ENCODE data around the gene PLET1.

Gene PLET1

DNA sequence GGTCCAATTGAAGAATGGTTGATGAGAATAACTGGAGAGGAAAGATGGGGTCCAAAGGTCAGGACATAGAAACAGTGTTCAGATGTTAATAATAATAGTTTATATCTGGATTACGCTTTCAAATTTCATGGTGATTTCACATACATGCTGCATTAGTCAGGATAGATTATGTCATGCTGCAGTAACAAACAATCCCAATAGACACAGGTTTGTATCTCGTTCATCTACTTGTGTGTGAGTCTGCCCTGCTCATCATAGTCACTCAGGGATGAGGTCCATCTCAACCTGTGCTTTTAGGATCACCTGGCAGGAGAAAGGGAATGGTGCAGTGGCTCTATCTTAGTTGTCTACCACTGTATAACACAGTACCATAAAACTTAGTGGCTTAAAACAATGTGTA is 48.0 kb upstream of the PLET1 start:
- Histone ChIP-seq H3K9me3 (ENCODE audit: control insufficient read depth, insufficient read depth, low read depth, low read length) (no peaks in the 10 kb centered on the region), H3K4me1 (ENCODE audit: control insufficient read depth, insufficient read depth, low read length) (no peaks in the 10 kb centered on the region), H3K36me3 (ENCODE audit: control insufficient read depth in 2 of 2, insufficient read depth in 1 of 2, low read length in 2 of 2) (no peaks in the 10 kb centered on the region), H3K4me3 (ENCODE audit: low read depth, low read length) (no peak overlapping the region), H3K27ac (ENCODE audit: extremely low read depth, low read depth, low read length) (no peak overlapping the region)
- POLR2A ChIA-PET, result no interaction called here
- CTCF ChIA-PET, result no interaction called here
- no peak for TF ChIP-seq ZNF544 (tag by site-specific recombination; IDR thresholded peaks at IDR 0.05)

DNA sequence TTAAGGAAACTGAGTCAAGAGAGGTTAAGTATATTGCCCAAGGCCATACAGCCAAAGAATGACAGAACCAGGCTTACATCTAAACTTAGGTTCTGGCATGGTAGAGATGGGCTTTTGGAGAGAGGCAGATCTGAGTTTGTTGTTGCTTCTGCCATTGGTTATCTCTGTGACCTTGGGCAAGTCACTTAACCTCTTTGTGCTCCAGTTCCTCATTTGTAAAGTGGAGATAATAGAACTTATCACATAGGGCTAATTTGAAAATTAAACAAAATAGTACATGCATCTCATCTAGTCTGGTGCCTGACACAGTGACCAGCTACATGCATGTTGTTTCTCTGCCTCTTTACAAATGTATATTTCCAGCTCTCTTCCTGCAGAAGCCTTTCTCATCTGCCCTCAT is 47.0 kb upstream of the PLET1 start:
- Histone ChIP-seq H3K9me3 (ENCODE audit: control insufficient read depth, insufficient read depth, low read depth, low read length) (no peaks in the 10 kb centered on the region), H3K36me3 (ENCODE audit: control insufficient read depth in 2 of 2, insufficient read depth in 1 of 2, low read length in 2 of 2) (no peaks in the 10 kb centered on the region), H3K27ac (ENCODE audit: extremely low read depth, low read depth, low read length) (no peak overlapping the region), H3K4me3 (ENCODE audit: low read depth, low read length) (no peak overlapping the region), H3K4me1 (ENCODE audit: control insufficient read depth, insufficient read depth, low read length) (no peaks in the 10 kb centered on the region)
- ChIA-PET POLR2A (no interaction called here), CTCF (no interaction called here)
- TF ChIP-seq ZNF707 (tag by site-specific recombination; IDR thresholded peaks at IDR 0.05) (no peak), YY2 (tag by site-specific recombination; IDR thresholded peaks at IDR 0.05) (no peak), SCRT2 (tag by site-specific recombination; IDR thresholded peaks at IDR 0.05) (no peak), ZNF146 (tag by site-specific recombination; IDR thresholded peaks at IDR 0.05) (no peak), SP7 (tag by site-specific recombination; IDR thresholded peaks at IDR 0.05) (no peak)
- TF ChIP-seq, protein P1, sequence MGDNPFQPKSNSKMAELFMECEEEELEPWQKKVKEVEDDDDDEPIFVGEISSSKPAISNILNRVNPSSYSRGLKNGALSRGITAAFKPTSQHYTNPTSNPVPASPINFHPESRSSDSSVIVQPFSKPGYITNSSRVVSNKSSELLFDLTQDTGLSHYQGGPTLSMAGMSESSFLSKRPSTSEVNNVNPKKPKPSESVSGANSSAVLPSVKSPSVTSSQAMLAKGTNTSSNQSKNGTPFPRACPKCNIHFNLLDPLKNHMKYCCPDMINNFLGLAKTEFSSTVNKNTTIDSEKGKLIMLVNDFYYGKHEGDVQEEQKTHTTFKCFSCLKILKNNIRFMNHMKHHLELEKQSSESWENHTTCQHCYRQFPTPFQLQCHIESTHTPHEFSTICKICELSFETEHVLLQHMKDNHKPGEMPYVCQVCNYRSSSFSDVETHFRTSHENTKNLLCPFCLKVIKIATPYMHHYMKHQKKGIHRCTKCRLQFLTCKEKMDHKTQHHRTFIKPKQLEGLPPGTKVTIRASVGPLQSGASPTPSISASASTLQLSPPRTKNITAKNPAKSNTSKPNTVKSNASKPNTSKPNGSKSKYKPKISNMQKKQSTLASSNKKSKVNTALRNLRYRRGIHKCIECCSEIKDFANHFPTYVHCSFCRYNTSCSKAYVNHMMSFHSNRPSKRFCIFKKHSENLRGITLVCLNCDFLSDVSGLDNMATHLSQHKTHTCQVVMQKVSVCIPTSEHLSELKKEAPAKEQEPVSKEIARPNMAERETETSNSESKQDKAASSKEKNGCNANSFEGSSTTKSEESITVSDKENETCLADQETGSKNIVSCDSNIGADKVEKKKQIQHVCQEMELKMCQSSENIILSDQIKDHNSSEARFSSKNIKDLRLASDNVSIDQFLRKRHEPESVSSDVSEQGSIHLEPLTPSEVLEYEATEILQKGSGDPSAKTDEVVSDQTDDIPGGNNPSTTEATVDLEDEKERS (tag by site-specific recombination; IDR thresholded peaks at IDR 0.05), result no peak

DNA sequence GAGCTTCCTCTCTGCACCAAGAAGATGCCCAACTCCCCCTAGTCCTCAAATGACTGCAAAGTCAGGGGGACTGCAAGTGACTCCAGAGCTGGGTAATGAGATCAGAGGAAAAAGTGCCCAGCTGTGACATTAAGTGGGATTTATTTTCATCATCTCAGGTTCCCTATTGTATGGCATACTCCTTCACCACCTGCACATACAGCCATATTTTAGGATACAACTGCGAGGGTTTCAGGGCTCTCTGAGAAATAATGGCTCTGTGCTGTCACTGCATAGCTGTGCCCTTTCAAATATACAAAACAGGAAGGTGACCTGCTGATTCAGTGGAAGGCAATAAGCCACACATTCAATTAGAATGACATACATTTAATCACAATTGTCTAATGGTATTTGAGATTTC is 45.6 kb upstream of the PLET1 start:
- Histone ChIP-seq H3K9me3 (ENCODE audit: control insufficient read depth, insufficient read depth, low read depth, low read length) (no peaks in the 10 kb centered on the region), H3K36me3 (ENCODE audit: control insufficient read depth in 2 of 2, insufficient read depth in 1 of 2, low read length in 2 of 2) (no peaks in the 10 kb centered on the region), H3K4me1 (ENCODE audit: control insufficient read depth, insufficient read depth, low read length) (peaks cover 4% of the 10 kb centered on the region; the same call in 1 of the 2 replicates), H3K4me3 (ENCODE audit: low read depth, low read length) (no peak overlapping the region), H3K27ac (ENCODE audit: extremely low read depth, low read depth, low read length) (no peak overlapping the region)
- ChIA-PET CTCF (interaction anchor here (0.6 kb wide), 1 partner anchor 25 kb away, joined by 3 read pairs; no protein-coding TSS in a partner anchor), POLR2A (no interaction called here)
- TF ChIP-seq YY2 (tag by site-specific recombination; IDR thresholded peaks at IDR 0.05), result no peak
- TF ChIP-seq ZNF223 (tag by site-specific recombination; IDR thresholded peaks at IDR 0.05), result no peak
- no peak for TF ChIP-seq ZNF701 (tag by site-specific recombination; IDR thresholded peaks at IDR 0.05)
- TF ChIP-seq ZNF354C (tag by site-specific recombination; IDR thresholded peaks at IDR 0.05; ENCODE audit: borderline replicate concordance, low read depth), result no peak
- no peak for TF ChIP-seq ZNF174 (tag by site-specific recombination; IDR thresholded peaks at IDR 0.05)
- TF ChIP-seq, protein P2, sequence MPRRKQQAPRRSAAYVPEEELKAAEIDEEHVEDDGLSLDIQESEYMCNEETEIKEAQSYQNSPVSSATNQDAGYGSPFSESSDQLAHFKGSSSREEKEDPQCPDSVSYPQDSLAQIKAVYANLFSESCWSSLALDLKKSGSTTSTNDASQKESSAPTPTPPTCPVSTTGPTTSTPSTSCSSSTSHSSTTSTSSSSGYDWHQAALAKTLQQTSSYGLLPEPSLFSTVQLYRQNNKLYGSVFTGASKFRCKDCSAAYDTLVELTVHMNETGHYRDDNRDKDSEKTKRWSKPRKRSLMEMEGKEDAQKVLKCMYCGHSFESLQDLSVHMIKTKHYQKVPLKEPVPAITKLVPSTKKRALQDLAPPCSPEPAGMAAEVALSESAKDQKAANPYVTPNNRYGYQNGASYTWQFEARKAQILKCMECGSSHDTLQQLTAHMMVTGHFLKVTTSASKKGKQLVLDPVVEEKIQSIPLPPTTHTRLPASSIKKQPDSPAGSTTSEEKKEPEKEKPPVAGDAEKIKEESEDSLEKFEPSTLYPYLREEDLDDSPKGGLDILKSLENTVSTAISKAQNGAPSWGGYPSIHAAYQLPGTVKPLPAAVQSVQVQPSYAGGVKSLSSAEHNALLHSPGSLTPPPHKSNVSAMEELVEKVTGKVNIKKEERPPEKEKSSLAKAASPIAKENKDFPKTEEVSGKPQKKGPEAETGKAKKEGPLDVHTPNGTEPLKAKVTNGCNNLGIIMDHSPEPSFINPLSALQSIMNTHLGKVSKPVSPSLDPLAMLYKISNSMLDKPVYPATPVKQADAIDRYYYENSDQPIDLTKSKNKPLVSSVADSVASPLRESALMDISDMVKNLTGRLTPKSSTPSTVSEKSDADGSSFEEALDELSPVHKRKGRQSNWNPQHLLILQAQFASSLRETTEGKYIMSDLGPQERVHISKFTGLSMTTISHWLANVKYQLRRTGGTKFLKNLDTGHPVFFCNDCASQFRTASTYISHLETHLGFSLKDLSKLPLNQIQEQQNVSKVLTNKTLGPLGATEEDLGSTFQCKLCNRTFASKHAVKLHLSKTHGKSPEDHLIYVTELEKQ (tag by site-specific recombination; IDR thresholded peaks at IDR 0.05; ENCODE audit: borderline replicate concordance), result no peak
- TF ChIP-seq, protein P3, sequence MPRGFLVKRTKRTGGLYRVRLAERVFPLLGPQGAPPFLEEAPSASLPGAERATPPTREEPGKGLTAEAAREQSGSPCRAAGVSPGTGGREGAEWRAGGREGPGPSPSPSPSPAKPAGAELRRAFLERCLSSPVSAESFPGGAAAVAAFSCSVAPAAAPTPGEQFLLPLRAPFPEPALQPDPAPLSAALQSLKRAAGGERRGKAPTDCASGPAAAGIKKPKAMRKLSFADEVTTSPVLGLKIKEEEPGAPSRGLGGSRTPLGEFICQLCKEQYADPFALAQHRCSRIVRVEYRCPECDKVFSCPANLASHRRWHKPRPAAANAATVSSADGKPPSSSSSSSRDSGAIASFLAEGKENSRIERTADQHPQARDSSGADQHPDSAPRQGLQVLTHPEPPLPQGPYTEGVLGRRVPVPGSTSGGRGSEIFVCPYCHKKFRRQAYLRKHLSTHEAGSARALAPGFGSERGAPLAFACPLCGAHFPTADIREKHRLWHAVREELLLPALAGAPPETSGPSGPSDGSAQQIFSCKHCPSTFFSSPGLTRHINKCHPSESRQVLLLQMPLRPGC (tag by site-specific recombination; IDR thresholded peaks at IDR 0.05), result no peak
- no peak for TF ChIP-seq ZNF404 (tag by site-specific recombination; IDR thresholded peaks at IDR 0.05)
- TF ChIP-seq, protein P4, sequence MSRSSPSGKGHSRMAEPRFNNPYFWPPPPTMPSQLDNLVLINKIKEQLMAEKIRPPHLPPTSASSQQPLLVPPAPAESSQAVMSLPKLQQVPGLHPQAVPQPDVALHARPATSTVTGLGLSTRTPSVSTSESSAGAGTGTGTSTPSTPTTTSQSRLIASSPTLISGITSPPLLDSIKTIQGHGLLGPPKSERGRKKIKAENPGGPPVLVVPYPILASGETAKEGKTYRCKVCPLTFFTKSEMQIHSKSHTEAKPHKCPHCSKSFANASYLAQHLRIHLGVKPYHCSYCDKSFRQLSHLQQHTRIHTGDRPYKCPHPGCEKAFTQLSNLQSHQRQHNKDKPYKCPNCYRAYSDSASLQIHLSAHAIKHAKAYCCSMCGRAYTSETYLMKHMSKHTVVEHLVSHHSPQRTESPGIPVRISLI (tag by site-specific recombination; IDR thresholded peaks at IDR 0.05), result no peak
- TF ChIP-seq ZNF366 (tag by site-specific recombination; conservative IDR thresholded peaks at IDR 0.05), result no peak
- TF ChIP-seq TRIM28 (IDR thresholded peaks at IDR 0.05; ENCODE audit: borderline replicate concordance, low read length), result no peak

All from HEK293 (cell line).